Measurements from ENCODE around the gene LRCH3. TPM values are rescaled to one million over a fixed set of nuclear protein-coding genes. Genes with fewer than 3 reads are reported as not detected.
"Not testable (repeated sequence)": the region's sequence is repeated elsewhere in the genome, so short reads cannot be mapped to it uniquely, and the experiment has no call there.

LRCH3 gene
- total and polyA plus RNA-seq, 12 donors = 7.1 to 33.2 (median 26.3) TPM

- H3K27ac ChIP-seq = no peak overlapping the region
- no peak for ATAC-seq
- peaks cover 0 to 89% (median 25%) of the 10 kb centered on the region in 9 donors for H3K36me3 ChIP-seq
- intact Hi-C loops (cut with DNase I) = no loop called here
- no peaks in the 10 kb centered on the region for H3K27me3 ChIP-seq
- no peaks in the 10 kb centered on the region for H3K9me3 ChIP-seq
- WGBS, 2 donors = 86 to 87% methylated on average over 7 of the region's 7 CpGs
- no peak overlapping the region for H3K4me3 ChIP-seq
- H3K4me1 ChIP-seq = peaks cover 0 to 25% (median 0%) of the 10 kb centered on the region in 9 donors
- TF ChIP-seq, protein P1, sequence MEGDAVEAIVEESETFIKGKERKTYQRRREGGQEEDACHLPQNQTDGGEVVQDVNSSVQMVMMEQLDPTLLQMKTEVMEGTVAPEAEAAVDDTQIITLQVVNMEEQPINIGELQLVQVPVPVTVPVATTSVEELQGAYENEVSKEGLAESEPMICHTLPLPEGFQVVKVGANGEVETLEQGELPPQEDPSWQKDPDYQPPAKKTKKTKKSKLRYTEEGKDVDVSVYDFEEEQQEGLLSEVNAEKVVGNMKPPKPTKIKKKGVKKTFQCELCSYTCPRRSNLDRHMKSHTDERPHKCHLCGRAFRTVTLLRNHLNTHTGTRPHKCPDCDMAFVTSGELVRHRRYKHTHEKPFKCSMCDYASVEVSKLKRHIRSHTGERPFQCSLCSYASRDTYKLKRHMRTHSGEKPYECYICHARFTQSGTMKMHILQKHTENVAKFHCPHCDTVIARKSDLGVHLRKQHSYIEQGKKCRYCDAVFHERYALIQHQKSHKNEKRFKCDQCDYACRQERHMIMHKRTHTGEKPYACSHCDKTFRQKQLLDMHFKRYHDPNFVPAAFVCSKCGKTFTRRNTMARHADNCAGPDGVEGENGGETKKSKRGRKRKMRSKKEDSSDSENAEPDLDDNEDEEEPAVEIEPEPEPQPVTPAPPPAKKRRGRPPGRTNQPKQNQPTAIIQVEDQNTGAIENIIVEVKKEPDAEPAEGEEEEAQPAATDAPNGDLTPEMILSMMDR (IDR thresholded peaks at IDR 0.05) = no peak
- DNase-seq = no peak
These were observed 90.9 kb downstream of the LRCH3 start for GRCh38 chr3:197881970-197882338.

GRCh38 chr3:197882586-197882985, 91.5 kb downstream of the LRCH3 start:
- H3K27ac ChIP-seq = peak overlapping the region in 1 of 10 donors; percentile 53
- no peak overlapping the region for H3K4me3 ChIP-seq
- TF ChIP-seq, protein P1 (IDR thresholded peaks at IDR 0.05) = no peak
- 18 to 20% methylated on average over 2 of the region's 2 CpGs for WGBS, 2 donors
- intact Hi-C loops (cut with DNase I) = no loop called here
- no peak for DNase-seq
- H3K27me3 ChIP-seq = no peaks in the 10 kb centered on the region
- peaks cover 0 to 86% (median 25%) of the 10 kb centered on the region in 9 donors for H3K36me3 ChIP-seq
- no peak for ATAC-seq
- peaks cover 0 to 25% (median 0%) of the 10 kb centered on the region in 9 donors for H3K4me1 ChIP-seq
- no peaks in the 10 kb centered on the region for H3K9me3 ChIP-seq

DNA sequence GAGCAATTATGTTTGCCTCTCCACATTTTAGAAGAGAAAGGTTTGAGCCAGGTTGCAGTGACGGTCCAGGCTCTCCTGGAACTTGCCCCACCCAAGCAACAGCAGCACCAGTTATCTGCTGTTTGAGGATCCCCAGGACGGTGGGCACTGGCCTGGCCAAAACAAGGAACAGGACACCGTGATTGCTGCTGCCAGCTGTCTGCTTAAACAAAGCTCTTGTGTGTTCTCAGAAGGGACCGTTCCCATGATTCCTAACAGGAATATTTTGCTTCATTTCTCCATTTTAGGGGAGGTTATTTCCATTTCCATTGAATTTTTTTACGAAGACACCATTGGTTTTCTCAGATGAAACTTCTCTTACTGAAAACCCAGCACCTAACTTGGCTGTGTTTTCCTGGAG, 92.5 kb downstream of the LRCH3 start:
- ATAC-seq (no peak), DNase-seq (no peak)
- Histone ChIP-seq H3K27me3 (no peaks in the 10 kb centered on the region), H3K36me3 (peaks cover 0 to 81% (median 24%) of the 10 kb centered on the region in 9 donors), H3K4me3 (no peak overlapping the region), H3K9me3 (no peaks in the 10 kb centered on the region), H3K27ac (no peak overlapping the region), H3K4me1 (peaks cover 0 to 18% (median 0%) of the 10 kb centered on the region in 9 donors)
- TF ChIP-seq, protein P1 (IDR thresholded peaks at IDR 0.05) = no peak
- intact Hi-C loops (cut with DNase I) = no loop called here
- 72 to 79% methylated on average over 5 of the region's 5 CpGs for whole genome bisulfite sequencing, 2 donors

GRCh38 chr3:197884330-197884729, 93.3 kb downstream of the LRCH3 start:
- H3K27ac ChIP-seq; H3K9me3 ChIP-seq; H3K4me3 ChIP-seq; ATAC-seq; DNase-seq; intact Hi-C loops (cut with DNase I); H3K27me3 ChIP-seq: not testable (repeated sequence)
- Histone ChIP-seq H3K4me1 (peaks cover 0 to 18% (median 0%) of the 10 kb centered on the region in 9 donors), H3K36me3 (peaks cover 0 to 82% (median 18%) of the 10 kb centered on the region in 9 donors)
- 91 to 95% methylated on average over 17 of the region's 17 CpGs for WGBS, 2 donors

DNA sequence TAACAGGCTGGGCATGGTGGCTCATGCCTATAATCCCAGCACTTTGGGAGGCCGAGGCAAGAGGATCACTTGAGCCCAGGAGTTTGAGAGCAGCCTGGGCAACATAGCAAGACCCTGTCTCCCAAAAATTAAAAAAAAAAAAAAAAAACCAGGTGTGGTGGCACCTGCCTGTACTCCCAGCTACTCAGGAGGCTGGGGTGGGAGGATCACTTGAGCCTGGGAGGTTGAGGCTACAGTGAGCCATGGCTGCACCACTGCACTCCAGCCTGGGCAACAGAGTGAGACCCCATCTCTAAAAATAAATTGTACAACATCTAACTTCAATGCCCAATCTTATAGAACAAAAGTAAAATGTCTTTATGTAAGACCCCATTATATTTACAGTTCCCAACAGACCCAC, 95.0 kb downstream of the LRCH3 start:
- H3K4me3 ChIP-seq; H3K9me3 ChIP-seq; intact Hi-C loops (cut with DNase I); H3K27ac ChIP-seq; ATAC-seq; DNase-seq; H3K27me3 ChIP-seq: not testable (repeated sequence)
- 96 to 100% methylated on average over 1 of the region's 1 CpG for WGBS, 2 donors
- Histone ChIP-seq H3K4me1 (peaks cover 0 to 17% (median 0%) of the 10 kb centered on the region in 9 donors), H3K36me3 (peaks cover 0 to 83% (median 18%) of the 10 kb centered on the region in 9 donors)

DNA sequence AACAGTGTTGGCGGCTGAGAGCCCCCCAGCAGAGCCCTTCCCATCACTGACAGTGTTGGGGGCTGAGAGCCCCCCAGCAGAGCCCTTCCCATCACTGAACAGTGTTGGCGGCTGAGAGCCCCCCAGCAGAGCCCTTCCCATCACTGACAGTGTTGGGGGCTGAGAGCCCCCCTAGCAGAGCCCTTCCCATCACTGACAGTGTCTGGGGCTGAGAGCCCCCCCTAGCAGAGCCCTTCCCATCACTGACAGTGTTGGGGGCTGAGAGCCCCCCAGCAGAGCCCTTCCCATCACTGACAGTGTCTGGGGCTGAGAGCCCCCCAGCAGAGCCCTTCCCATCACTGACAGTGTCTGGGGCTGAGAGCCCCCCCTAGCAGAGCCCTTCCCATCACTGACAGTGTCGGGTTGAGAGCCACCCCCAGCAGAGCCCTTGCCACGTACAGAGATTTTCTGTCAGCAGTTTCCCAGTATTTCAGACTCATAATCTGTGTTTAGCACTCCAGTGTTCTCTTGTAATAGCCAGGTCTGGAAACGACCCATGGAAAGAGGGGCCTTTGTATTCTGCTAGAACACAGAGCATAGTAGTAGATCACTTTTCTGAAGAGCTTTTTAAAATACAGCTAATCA, 96.5 kb downstream of the LRCH3 start:
- DNase-seq; H3K9me3 ChIP-seq; ATAC-seq; H3K27me3 ChIP-seq; H3K4me3 ChIP-seq; H3K27ac ChIP-seq; intact Hi-C loops (cut with DNase I); H3K4me1 ChIP-seq: not testable (repeated sequence)
- WGBS, 2 donors = 51 to 52% methylated on average over 5 of the region's 5 CpGs
- peaks cover 0 to 72% (median 18%) of the 10 kb centered on the region in 9 donors for H3K36me3 ChIP-seq

Measured in heart right ventricle (tissue), 16 donors.